B cell (primary cell): ENCODE data around the gene LARGE1. TPM values are rescaled to one million over a fixed set of nuclear protein-coding genes. Genes with fewer than 3 reads are reported as not detected.

Experiments
- ATAC-seq: fragments of 200-7000 bp; cut with Tn5 transposase; one replicate; pipeline ENCODE4 v1.10.0; 2021; ENCODE audit warnings: low read depth, mild to moderate bottlenecking, moderate number of reproducible peaks, moderate library complexity
- CTCF ChIA-PET: fragments of 350-600 bp; sonication (Branson Sonifier 250); formaldehyde crosslinking; loops from one replicate; lab custom pipeline; 2021; ENCODE audit warnings: antibody characterized with exemption, inconsistent platforms; lab: Charles Lee
- POLR2A ChIA-PET: fragments of 350-600 bp; sonication (Branson Sonifier 250); formaldehyde crosslinking; loops from one replicate; lab custom pipeline; 2021; ENCODE audit warnings: antibody characterized with exemption; lab: Charles Lee
- DNase-seq: peaks from one replicate; pipeline ENCODE4 v3.0.0; 2013
- H2AFZ ChIP-seq: 2 replicates; pipeline ENCODE4 v1.6.1; 2012; ENCODE audit warnings: mild to moderate bottlenecking, low read depth, low read length; ENCODE audit not compliant: insufficient read depth, poor library complexity, severe bottlenecking
- H3K27ac ChIP-seq, 2 donors: 1 replicate in 1 of 2; 2 replicates in 1 of 2; pipeline ENCODE4 v1.5.1; 2012 to 2013; ENCODE audit warnings: low read length in 2 of 2, mild to moderate bottlenecking in 2 of 2, moderate library complexity in 1 of 2
- H3K27me3 ChIP-seq, 4 experiments: fragments of 200-600 bp in 1 of 4; sonication (generic) in 1 of 4; replicated peaks in 1 of 4; 1 replicate in 2 of 4; 2 replicates in 2 of 4; pipeline versions ENCODE4 v1.6.1 to v1.7.0; 2013 to 2016; ENCODE audit warnings: low read length in 3 of 4, mild to moderate bottlenecking in 2 of 4, mixed read lengths in 1 of 4, moderate library complexity in 1 of 4; ENCODE audit not compliant: insufficient read depth in 4 of 4, control insufficient read depth in 3 of 4; ENCODE audit errors: control extremely low read depth in 1 of 4
- H3K36me3 ChIP-seq, 2 experiments: replicated peaks in 1 of 2; 1 replicate in 1 of 2; 2 replicates in 1 of 2; pipeline versions ENCODE4 v1.6.1 to v1.7.1; 2013; ENCODE audit warnings: low read length in 1 of 2; ENCODE audit not compliant: insufficient read depth in 2 of 2, control insufficient read depth in 1 of 2; ENCODE audit errors: control extremely low read depth in 1 of 2, extremely low read depth in 1 of 2
- H3K4me1 ChIP-seq, 2 donors: fragments of 200-600 bp in 1 of 2; sonication (generic) in 1 of 2; 1 replicate in 1 of 2; 2 replicates in 1 of 2; pipeline versions ENCODE4 v1.5.1 to v1.6.1; 2013 to 2017; ENCODE audit warnings: low read length in 2 of 2; ENCODE audit not compliant: control insufficient read depth in 2 of 2, insufficient read depth in 2 of 2
- H3K4me2 ChIP-seq: replicated peaks from 2 replicates; pipeline ENCODE3; 2012; ENCODE audit warnings: mild to moderate bottlenecking, low read depth, low read length; ENCODE audit not compliant: poor library complexity, severe bottlenecking
- H3K4me3 ChIP-seq, 5 experiments: fragments of 200-600 bp in 1 of 5; sonication (generic) in 1 of 5; 1 replicate in 3 of 5; 2 replicates in 2 of 5; pipeline versions ENCODE4 v1.5.1 to v1.7.0; 2011 to 2016; ENCODE audit warnings: low read length in 4 of 5, mild to moderate bottlenecking in 4 of 5, low read depth in 2 of 5, control low read depth in 1 of 5, moderate library complexity in 1 of 5; ENCODE audit not compliant: insufficient read depth in 1 of 5; ENCODE audit errors: control extremely low read depth in 1 of 5, extremely low read depth in 1 of 5
- H3K79me2 ChIP-seq: fragments of 200-600 bp; sonication (generic); one replicate; pipeline ENCODE4 v1.6.0; 2016; ENCODE audit warnings: low read length; ENCODE audit not compliant: control insufficient read depth, insufficient read depth
- H3K9ac ChIP-seq: fragments of 200-600 bp; sonication (generic); 2 replicates; pipeline ENCODE4 v1.6.1; 2017; ENCODE audit warnings: mild to moderate bottlenecking, low read length, moderate library complexity
- H3K9me3 ChIP-seq, 3 donors: one replicate each; pipeline versions ENCODE4 v1.6.1 to v1.7.1; 2013; ENCODE audit warnings: low read length in 2 of 3; ENCODE audit not compliant: control insufficient read depth in 2 of 3, insufficient read depth in 1 of 3; ENCODE audit errors: control extremely low read depth in 1 of 3
- H4K20me1 ChIP-seq: 2 replicates; pipeline ENCODE4 v1.6.0; 2012; ENCODE audit warnings: mild to moderate bottlenecking, low read length; ENCODE audit not compliant: insufficient read depth, control insufficient read depth, poor library complexity, severe bottlenecking
- H3K27ac Mint-ChIP-seq: one replicate; pipeline ENCODE4 v1.8.0; 2021; ENCODE audit warnings: mixed read lengths
- H3K27me3 Mint-ChIP-seq: one replicate; pipeline ENCODE4 v1.8.0; 2021; ENCODE audit warnings: mixed read lengths
- H3K4me1 Mint-ChIP-seq: one replicate; pipeline ENCODE4 v1.8.0; 2021; ENCODE audit warnings: mixed read lengths
- H3K4me3 Mint-ChIP-seq: one replicate; pipeline ENCODE4 v1.8.0; 2021; ENCODE audit warnings: mixed read lengths
- H3K9me3 Mint-ChIP-seq: one replicate; pipeline ENCODE4 v1.8.0; 2022; ENCODE audit warnings: mixed read lengths; ENCODE audit not compliant: insufficient read depth
- EZH2 ChIP-seq: IDR thresholded peaks from 2 replicates; pipeline ENCODE4 v1.6.1; 2012; ENCODE audit warnings: borderline replicate concordance, low read depth, mild to moderate bottlenecking, moderate library complexity, low read length; ENCODE audit not compliant: insufficient read depth, poor library complexity, severe bottlenecking
- WGBS: methylation state at CpG from one replicate; pipeline ENCODE4 v1.1.5; 2013; ENCODE audit warnings: missing lambda C conversion rate; ENCODE audit not compliant: insufficient coverage; 5-methylcytosine and 5-hydroxymethylcytosine counted together
- intact Hi-C: fragments of 100-400 bp; cut with micrococcal nuclease; formaldehyde crosslinking; loops from one replicate; pipeline ENCODE4 v1.10.0; 2022
- polyA plus RNA-seq: library from polyadenylated mRNA; depleted of rRNA; stranded (reverse); fragments of >200 nt; gene quantifications from 2 replicates; pipeline ENCODE4 v1.2.3, GENCODE V29; 2012
- total RNA-seq, 2 donors: library from RNA; stranded (reverse); fragments of 120-200 nt in 1 of 2; gene quantifications; 1 replicate in 1 of 2; 2 replicates in 1 of 2; pipeline versions ENCODE4 v1.2.3 to v1.2.4, GENCODE V29; 2013 to 2022
- TF ChIP-seq, protein P1 (sequence below): fragments of 200-600 bp; IDR thresholded peaks from one replicate; pipeline ENCODE4 v1.8.0; 2022; ENCODE audit warnings: antibody characterized with exemption, mild to moderate bottlenecking

The LARGE1 gene
- total and polyA plus RNA-seq, 2 donors (not counting 1 experiment from before 2014, with no cell fraction given), result 20.7 to 82.0 TPM

GRCh38 chr22:33913188-33913587 is 7.1 kb downstream of the LARGE1 start:
- no peaks in the 10 kb centered on the region for H3K9me3 ChIP-seq
- intact Hi-C loops, result no loop called here
- CTCF ChIA-PET, result no interaction called here
- TF ChIP-seq EZH2, result no peak
- TF ChIP-seq, protein P1, sequence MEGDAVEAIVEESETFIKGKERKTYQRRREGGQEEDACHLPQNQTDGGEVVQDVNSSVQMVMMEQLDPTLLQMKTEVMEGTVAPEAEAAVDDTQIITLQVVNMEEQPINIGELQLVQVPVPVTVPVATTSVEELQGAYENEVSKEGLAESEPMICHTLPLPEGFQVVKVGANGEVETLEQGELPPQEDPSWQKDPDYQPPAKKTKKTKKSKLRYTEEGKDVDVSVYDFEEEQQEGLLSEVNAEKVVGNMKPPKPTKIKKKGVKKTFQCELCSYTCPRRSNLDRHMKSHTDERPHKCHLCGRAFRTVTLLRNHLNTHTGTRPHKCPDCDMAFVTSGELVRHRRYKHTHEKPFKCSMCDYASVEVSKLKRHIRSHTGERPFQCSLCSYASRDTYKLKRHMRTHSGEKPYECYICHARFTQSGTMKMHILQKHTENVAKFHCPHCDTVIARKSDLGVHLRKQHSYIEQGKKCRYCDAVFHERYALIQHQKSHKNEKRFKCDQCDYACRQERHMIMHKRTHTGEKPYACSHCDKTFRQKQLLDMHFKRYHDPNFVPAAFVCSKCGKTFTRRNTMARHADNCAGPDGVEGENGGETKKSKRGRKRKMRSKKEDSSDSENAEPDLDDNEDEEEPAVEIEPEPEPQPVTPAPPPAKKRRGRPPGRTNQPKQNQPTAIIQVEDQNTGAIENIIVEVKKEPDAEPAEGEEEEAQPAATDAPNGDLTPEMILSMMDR, result no peak
- H3K4me3 Mint-ChIP-seq, result no peak overlapping the region
- peaks cover 54% of the 10 kb centered on the region for H3K4me1 Mint-ChIP-seq
- peaks cover 70% of the 10 kb centered on the region for H4K20me1 ChIP-seq
- no peaks in the 10 kb centered on the region for H3K9me3 Mint-ChIP-seq
- POLR2A ChIA-PET, result interaction anchor here (0.7 kb wide), 1 partner anchor 26 kb away, joined by 6 read pairs; no protein-coding TSS in a partner anchor
- H3K4me3 ChIP-seq, result no peak overlapping the region
- no peak overlapping the region for H2AFZ ChIP-seq
- H3K27ac ChIP-seq, result no peak overlapping the region
- H3K9ac ChIP-seq, result no peak overlapping the region
- H3K4me1 ChIP-seq, result peaks cover 13 to 17% of the 10 kb centered on the region in 2 donors
- H3K4me2 ChIP-seq, result no peak overlapping the region
- peaks cover 0 to 8% of the 10 kb centered on the region in 2 experiments for H3K36me3 ChIP-seq
- H3K27me3 ChIP-seq, result no peaks in the 10 kb centered on the region
- WGBS, result no CpG with 5 or more reads among the region's 4 CpGs
- H3K27me3 Mint-ChIP-seq, result no peaks in the 10 kb centered on the region
- H3K27ac Mint-ChIP-seq, result no peak overlapping the region
- ATAC-seq (no peak), DNase-seq (no peak)
- peaks cover 96% of the 10 kb centered on the region for H3K79me2 ChIP-seq

- 100% methylated on average over 2 of the region's 6 CpGs for WGBS
- H3K4me1 Mint-ChIP-seq, result peaks cover 43% of the 10 kb centered on the region
These were observed 10.4 kb downstream of the LARGE1 start for GRCh38 chr22:33909911-33910310.

More at GRCh38 chr22:33909911-33910310, 10.4 kb downstream of the LARGE1 start:
- intact Hi-C loops, result no loop called here
- no peak for ATAC-seq
- POLR2A ChIA-PET, result interaction anchor here (0.6 to 0.8 kb wide), 2 partner anchors 10 to 13 kb away, joined by 3 read pairs; partner anchors contain the start of gene LARGE1
- Histone ChIP-seq H3K9ac (no peak overlapping the region), H3K4me2 (no peak overlapping the region), H3K9me3 (no peaks in the 10 kb centered on the region), H3K79me2 (peaks cover 94% of the 10 kb centered on the region), H3K4me1 (peaks cover 5 to 7% of the 10 kb centered on the region in 2 donors), H4K20me1 (peaks cover 74% of the 10 kb centered on the region), H3K36me3 (peaks cover 0 to 8% of the 10 kb centered on the region in 2 experiments), H3K4me3 (no peak overlapping the region), H2AFZ (no peak overlapping the region), H3K27me3 (no peaks in the 10 kb centered on the region), H3K27ac (no peak overlapping the region)
- no peak for TF ChIP-seq EZH2
- TF ChIP-seq, protein P1, result no peak
- Mint-ChIP-seq H3K27me3 (no peaks in the 10 kb centered on the region), H3K27ac (no peak overlapping the region), H3K4me3 (no peak overlapping the region), H3K9me3 (no peaks in the 10 kb centered on the region)
- CTCF ChIA-PET, result interaction anchor here (1.2 kb wide), 1 partner anchor 8 kb away, joined by 4 read pairs; no protein-coding TSS in a partner anchor
- no peak for DNase-seq
